Tibial nerve (tissue), 4 donors: Measurements from ENCODE around the gene LCNL1. TPM values are rescaled to one million over a fixed set of nuclear protein-coding genes. Genes with fewer than 3 reads are reported as not detected.

Experiments used
- DNase-seq, 2 donors: peaks; one replicate each; pipeline ENCODE4 v3.0.0-alpha.2; 2019; ENCODE audit warnings: low spot score in 2 of 2
- H3K27ac ChIP-seq, 4 donors: fragments of 200-600 bp; sonication (generic) in 3 of 4; one replicate each; pipeline ENCODE4 v1.5.1; 2017 to 2019; ENCODE audit warnings: mild to moderate bottlenecking in 1 of 4
- H3K27me3 ChIP-seq, 2 donors: fragments of 200-600 bp; sonication (generic) in 1 of 2; one replicate each; pipeline versions ENCODE4 v1.5.1 to v1.6.0; 2017 to 2019
- H3K36me3 ChIP-seq, 3 donors: fragments of 200-600 bp; sonication (generic); one replicate each; pipeline ENCODE4 v1.5.1; 2018 to 2019
- H3K4me1 ChIP-seq, 4 donors: fragments of 200-600 bp; sonication (generic) in 3 of 4; one replicate each; pipeline ENCODE4 v1.5.1; 2017 to 2019
- H3K4me3 ChIP-seq, 4 donors: fragments of 200-600 bp; sonication (generic) in 3 of 4; one replicate each; pipeline ENCODE4 v1.5.1; 2017 to 2019; ENCODE audit warnings: mild to moderate bottlenecking in 1 of 4, moderate library complexity in 1 of 4
- H3K9me3 ChIP-seq, 4 donors: fragments of 200-600 bp; sonication (generic) in 3 of 4; one replicate each; pipeline ENCODE4 v1.5.1; 2017 to 2019
- EP300 ChIP-seq, 2 donors: sonication (generic); formaldehyde crosslinking; IDR thresholded peaks; one replicate each; pipeline ENCODE4 v1.6.1; 2017; ENCODE audit warnings: antibody characterized with exemption in 2 of 2, mild to moderate bottlenecking in 1 of 2
- POLR2A ChIP-seq, 2 donors: fragments of 450-650 bp; IDR thresholded peaks; one replicate each; pipeline ENCODE4 v1.6.1; 2017; ENCODE audit warnings: antibody characterized with exemption in 2 of 2, mild to moderate bottlenecking in 2 of 2, moderate library complexity in 2 of 2
- WGBS, 2 donors: methylation state at CpG; one replicate each; pipeline ENCODE4 v1.1.5; 2018; 5-methylcytosine and 5-hydroxymethylcytosine counted together
- total RNA-seq, 4 donors: library from RNA; depleted of rRNA; stranded (reverse); fragments of >200 nt; gene quantifications; one replicate each; pipeline ENCODE4 v1.1.0, GENCODE V29; 2016
- TF ChIP-seq, protein P1 (sequence below), 5 experiments: fragments of 200-600 bp in 3 of 5; fragments of 450-650 bp in 2 of 5; sonication (generic) in 3 of 5; IDR thresholded peaks; one replicate each; pipeline ENCODE4 v1.5.1; 2016 to 2019; ENCODE audit warnings: antibody characterized with exemption in 5 of 5, mild to moderate bottlenecking in 3 of 5, moderate library complexity in 2 of 5

LCNL1 gene
- total RNA-seq, 4 donors from 2014 or later, result 14.7 to 86.3 (median 64.3) TPM

DNA sequence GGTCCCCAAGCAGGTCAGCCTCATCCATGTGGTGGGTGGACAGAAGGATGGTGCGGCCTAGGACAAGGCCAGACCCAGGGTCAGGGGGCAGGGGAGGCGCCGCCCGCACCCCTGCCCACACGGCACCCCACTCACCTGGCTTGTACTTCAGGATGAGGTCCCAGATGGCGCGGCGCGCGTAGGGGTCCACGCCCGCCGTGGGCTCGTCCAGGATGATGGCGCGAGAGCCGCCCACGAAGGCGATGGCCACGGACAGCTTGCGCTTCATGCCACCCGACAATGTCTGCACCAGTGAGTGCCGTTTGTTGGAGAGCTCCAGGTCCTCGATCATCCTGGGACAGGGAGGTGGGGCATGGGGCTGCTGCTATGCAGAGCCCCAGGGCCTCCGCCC lies 32.7 kb downstream of the LCNL1 start:
- H3K4me3 ChIP-seq, result no peak overlapping the region

DNA sequence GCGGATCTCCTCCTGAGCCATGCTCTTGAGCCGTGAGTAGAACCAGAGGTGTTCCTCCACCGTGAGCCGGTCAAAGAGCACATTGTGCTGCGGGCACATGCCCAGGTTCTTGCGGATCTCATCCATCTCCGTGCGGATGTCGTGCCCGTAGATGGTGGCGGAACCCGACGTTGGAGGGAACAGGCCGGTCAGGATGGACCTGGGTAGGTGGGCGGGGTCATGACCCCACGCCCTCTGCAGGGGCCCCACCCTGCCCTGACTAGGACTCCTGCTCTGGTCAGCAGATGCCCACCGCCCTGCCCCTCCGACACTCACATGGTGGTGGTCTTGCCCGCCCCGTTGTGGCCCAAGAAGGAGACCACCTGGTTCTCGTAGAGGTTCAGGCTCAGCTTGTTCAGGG lies 33.2 kb downstream of the LCNL1 start:
- TF ChIP-seq POLR2A (IDR thresholded peaks at IDR 0.05), result no peak
- no peak for TF ChIP-seq EP300 (IDR thresholded peaks at IDR 0.05)
- TF ChIP-seq, protein P1, sequence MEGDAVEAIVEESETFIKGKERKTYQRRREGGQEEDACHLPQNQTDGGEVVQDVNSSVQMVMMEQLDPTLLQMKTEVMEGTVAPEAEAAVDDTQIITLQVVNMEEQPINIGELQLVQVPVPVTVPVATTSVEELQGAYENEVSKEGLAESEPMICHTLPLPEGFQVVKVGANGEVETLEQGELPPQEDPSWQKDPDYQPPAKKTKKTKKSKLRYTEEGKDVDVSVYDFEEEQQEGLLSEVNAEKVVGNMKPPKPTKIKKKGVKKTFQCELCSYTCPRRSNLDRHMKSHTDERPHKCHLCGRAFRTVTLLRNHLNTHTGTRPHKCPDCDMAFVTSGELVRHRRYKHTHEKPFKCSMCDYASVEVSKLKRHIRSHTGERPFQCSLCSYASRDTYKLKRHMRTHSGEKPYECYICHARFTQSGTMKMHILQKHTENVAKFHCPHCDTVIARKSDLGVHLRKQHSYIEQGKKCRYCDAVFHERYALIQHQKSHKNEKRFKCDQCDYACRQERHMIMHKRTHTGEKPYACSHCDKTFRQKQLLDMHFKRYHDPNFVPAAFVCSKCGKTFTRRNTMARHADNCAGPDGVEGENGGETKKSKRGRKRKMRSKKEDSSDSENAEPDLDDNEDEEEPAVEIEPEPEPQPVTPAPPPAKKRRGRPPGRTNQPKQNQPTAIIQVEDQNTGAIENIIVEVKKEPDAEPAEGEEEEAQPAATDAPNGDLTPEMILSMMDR (IDR thresholded peaks at IDR 0.05), result no peak
- 93 to 96% methylated on average over 18 to 20 of the region's 21 CpGs for WGBS, 2 donors
- H3K36me3 ChIP-seq, result peaks cover 4 to 100% (median 25%) of the 10 kb centered on the region in 3 donors
- no peak overlapping the region for H3K4me3 ChIP-seq
- H3K9me3 ChIP-seq, result no peaks in the 10 kb centered on the region
- H3K4me1 ChIP-seq, result peaks cover 0 to 4% (median 0%) of the 10 kb centered on the region in 4 donors
- no peaks in the 10 kb centered on the region for H3K27me3 ChIP-seq
- H3K27ac ChIP-seq, result no peak overlapping the region
- DNase-seq, result no peak

More for the DNA sequence above, 32.7 kb downstream of the LCNL1 start:
- Histone ChIP-seq H3K36me3 (peaks cover 4 to 100% (median 26%) of the 10 kb centered on the region in 3 donors), H3K4me1 (peaks cover 0 to 2% (median 0%) of the 10 kb centered on the region in 4 donors), H3K27ac (no peak overlapping the region), H3K9me3 (no peaks in the 10 kb centered on the region), H3K27me3 (no peaks in the 10 kb centered on the region)
- DNase-seq, result no peak
- WGBS, 2 donors, result 94 to 98% methylated on average over 13 to 24 of the region's 25 CpGs
- TF ChIP-seq POLR2A (IDR thresholded peaks at IDR 0.05) (no peak), EP300 (IDR thresholded peaks at IDR 0.05) (no peak)
- TF ChIP-seq, protein P1 (IDR thresholded peaks at IDR 0.05), result no peak

DNA sequence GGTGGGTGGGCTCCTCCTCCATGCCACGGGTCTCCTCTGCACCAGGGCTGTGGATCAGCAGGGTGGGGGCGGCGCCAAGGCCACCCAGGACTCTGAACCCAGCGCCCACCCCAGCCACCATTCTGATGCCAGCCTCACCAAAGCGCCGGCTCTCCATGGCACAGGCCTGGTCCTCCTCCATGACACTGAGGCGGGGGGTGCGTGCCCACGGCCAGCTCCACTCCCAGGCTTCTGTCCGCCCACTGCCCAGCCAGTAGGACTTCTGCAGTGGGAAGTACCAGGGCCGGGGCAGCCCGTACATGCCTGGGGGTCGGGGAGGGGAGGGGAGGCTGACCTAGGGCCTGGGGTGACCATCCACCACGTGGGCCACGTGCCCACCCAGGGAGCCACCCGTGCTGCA lies 33.6 kb downstream of the LCNL1 start:
- Histone ChIP-seq H3K27ac (no peak overlapping the region), H3K36me3 (peaks cover 4 to 100% (median 20%) of the 10 kb centered on the region in 3 donors), H3K4me1 (peaks cover 0 to 4% (median 0%) of the 10 kb centered on the region in 4 donors), H3K27me3 (no peaks in the 10 kb centered on the region), H3K9me3 (no peaks in the 10 kb centered on the region), H3K4me3 (no peak overlapping the region)
- WGBS, 2 donors, result 85 to 92% methylated on average over 2 to 4 of the region's 16 CpGs
- no peak for TF ChIP-seq POLR2A (IDR thresholded peaks at IDR 0.05)
- TF ChIP-seq EP300 (IDR thresholded peaks at IDR 0.05), result no peak
- TF ChIP-seq, protein P1 (IDR thresholded peaks at IDR 0.05), result no peak
- DNase-seq, result no peak

DNA sequence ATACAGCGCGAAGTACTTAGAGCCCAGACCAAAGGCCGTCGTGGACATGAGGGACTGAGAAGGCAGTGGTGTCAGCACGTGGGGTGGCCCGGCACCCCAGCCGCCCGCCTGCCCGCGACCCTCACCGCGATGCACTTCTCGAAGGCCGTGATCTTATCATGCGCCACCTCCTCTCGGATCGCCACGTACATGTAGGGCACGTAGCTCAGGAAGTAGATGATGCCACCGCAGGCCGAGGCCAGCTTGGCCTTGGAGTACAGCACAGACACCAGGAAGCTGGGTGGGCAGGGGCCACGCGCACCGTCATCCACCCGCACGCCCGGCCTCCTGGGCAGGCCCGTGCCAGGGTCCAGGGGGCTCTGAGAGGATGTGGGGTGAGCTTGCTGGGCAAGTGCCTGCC lies 34.3 kb downstream of the LCNL1 start:
- H3K36me3 ChIP-seq, result peaks cover 4 to 98% (median 14%) of the 10 kb centered on the region in 3 donors
- DNase-seq, result no peak

DNA sequence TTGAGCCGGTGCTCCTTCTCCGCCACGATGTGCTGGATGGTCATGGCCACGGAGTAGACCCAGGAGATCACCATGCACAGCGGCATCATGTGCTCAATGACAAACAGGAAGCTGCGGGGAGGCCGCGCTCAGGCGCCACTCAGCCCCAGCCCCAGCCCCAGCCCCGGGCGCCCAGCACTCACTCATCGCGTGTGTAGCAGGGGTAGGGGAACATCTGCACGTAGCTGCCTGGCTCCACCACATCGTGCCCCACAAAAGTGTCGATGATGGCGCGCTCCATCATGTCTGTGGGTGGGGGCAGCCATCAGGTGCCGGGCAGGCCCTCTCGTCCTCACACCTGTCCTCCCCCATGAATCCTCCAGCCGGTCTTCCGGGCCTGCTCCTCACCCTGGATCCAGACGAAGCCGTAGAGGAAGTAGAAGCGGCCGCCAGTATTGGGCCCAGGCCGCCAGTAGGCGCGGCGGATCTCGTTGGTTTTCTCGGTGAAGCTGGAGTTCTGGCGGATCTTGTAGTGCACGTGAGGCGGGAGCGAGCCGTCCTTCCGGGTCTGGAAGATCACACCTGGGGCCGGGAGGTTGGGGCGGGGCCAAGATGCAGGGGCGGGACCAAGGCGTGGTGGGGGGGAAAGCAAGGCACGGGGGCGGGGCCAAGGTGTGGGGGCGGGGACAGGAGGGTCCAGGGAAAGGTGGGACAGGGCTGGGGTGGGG lies 35.2 kb downstream of the LCNL1 start:
- H3K4me3 ChIP-seq, result no peak overlapping the region
- no peaks in the 10 kb centered on the region for H3K27me3 ChIP-seq
- no peak for DNase-seq
- H3K9me3 ChIP-seq, result no peaks in the 10 kb centered on the region
- 94 to 95% methylated on average over 32 to 37 of the region's 45 CpGs for WGBS, 2 donors
- TF ChIP-seq POLR2A (IDR thresholded peaks at IDR 0.05) (no peak), EP300 (IDR thresholded peaks at IDR 0.05) (no peak)
- TF ChIP-seq, protein P1 (IDR thresholded peaks at IDR 0.05), result no peak
- H3K27ac ChIP-seq, result no peak overlapping the region
- peaks cover 0 to 13% (median 8%) of the 10 kb centered on the region in 4 donors for H3K4me1 ChIP-seq
- peaks cover 4 to 96% (median 13%) of the 10 kb centered on the region in 3 donors for H3K36me3 ChIP-seq

More for the DNA sequence above, 34.3 kb downstream of the LCNL1 start:
- Histone ChIP-seq H3K4me1 (peaks cover 0 to 4% (median under 1%) of the 10 kb centered on the region in 4 donors), H3K27ac (no peak overlapping the region), H3K27me3 (no peaks in the 10 kb centered on the region), H3K4me3 (no peak overlapping the region), H3K9me3 (no peaks in the 10 kb centered on the region)
- 96 to 97% methylated on average over 27 to 28 of the region's 28 CpGs for WGBS, 2 donors
- TF ChIP-seq EP300 (IDR thresholded peaks at IDR 0.05) (no peak), POLR2A (IDR thresholded peaks at IDR 0.05) (no peak)
- TF ChIP-seq, protein P1 (IDR thresholded peaks at IDR 0.05), result no peak
